HG03439 (cell line): ENCODE data around the gene ZNF705A.
"Not testable (repeated sequence)": the region's sequence is repeated elsewhere in the genome, so short reads cannot be mapped to it uniquely, and the experiment has no call there.

Experiments
- ATAC-seq: cut with Tn5 transposase; IDR thresholded peaks from one replicate; pipeline ENCODE4 v1.9.1; 2021; ENCODE audit warnings: mild to moderate bottlenecking, moderate library complexity; ENCODE audit not compliant: unreplicated experiment

Gene ZNF705A

GRCh38 chr12:8156845-8157244, at the start of gene ZNF705A:
Gene ZNF705A (plus strand): TSS chr12:8157015. CDS start chr12:8172626, 15,611 bp downstream.
- no peak for ATAC-seq

GRCh38 chr12:8108808-8109398, 47.9 kb upstream of the ZNF705A start:
- ATAC-seq, result peak; percentile 70

- not testable (repeated sequence) for ATAC-seq
Measured at GRCh38 chr12:8113117-8113516, 43.7 kb upstream of the ZNF705A start.

- no peak for ATAC-seq
Measured at GRCh38 chr12:8120072-8120713, 36.6 kb upstream of the ZNF705A start.

- ATAC-seq, result no peak
Measured at GRCh38 chr12:8123124-8123912, 33.5 kb upstream of the ZNF705A start, which contains the start of gene CLEC4A. Gene CLEC4A (plus strand): TSS chr12:8123617. CDS start chr12:8123879, 262 bp downstream.

- no peak for ATAC-seq
Measured at GRCh38 chr12:8127138-8127537, 29.7 kb upstream of the ZNF705A start.

GRCh38 chr12:8133636-8134397, 23.0 kb upstream of the ZNF705A start:
- ATAC-seq, result not testable (repeated sequence)

GRCh38 chr12:8134398-8134930, 22.4 kb upstream of the ZNF705A start:
- ATAC-seq, result not testable (repeated sequence)

GRCh38 chr12:8141647-8142046, 15.2 kb upstream of the ZNF705A start:
- ATAC-seq, result not testable (repeated sequence)

GRCh38 chr12:8143261-8143660, 13.6 kb upstream of the ZNF705A start:
- ATAC-seq, result no peak

- no peak for ATAC-seq
Measured at GRCh38 chr12:8145754-8146441, 10.9 kb upstream of the ZNF705A start.

- no peak for ATAC-seq
Measured at GRCh38 chr12:8146442-8146771, 10.4 kb upstream of the ZNF705A start.

GRCh38 chr12:8154526-8154925, 2.3 kb upstream of the ZNF705A start:
- ATAC-seq, result no peak

- no peak for ATAC-seq
Measured at GRCh38 chr12:8156416-8156815, 399 bp upstream of the ZNF705A start.

- ATAC-seq, result no peak
Measured at GRCh38 chr12:8157484-8158198, 826 bp downstream of the ZNF705A start.

- not testable (repeated sequence) for ATAC-seq
Measured at GRCh38 chr12:8172911-8173310, 16.1 kb downstream of the ZNF705A start.

- not testable (repeated sequence) for ATAC-seq
Measured at GRCh38 chr12:8179989-8180585, 23.3 kb downstream of the ZNF705A start.

GRCh38 chr12:8181271-8181670, 24.5 kb downstream of the ZNF705A start:
- not testable (repeated sequence) for ATAC-seq

- ATAC-seq, result not testable (repeated sequence)
Measured at GRCh38 chr12:8182923-8183322, 26.1 kb downstream of the ZNF705A start.
